ENCODE measurements around the gene CDC42.
"Not testable (repeated sequence)": the region's sequence is repeated elsewhere in the genome, so short reads cannot be mapped to it uniquely, and the experiment has no call there.

Gene CDC42

DNA sequence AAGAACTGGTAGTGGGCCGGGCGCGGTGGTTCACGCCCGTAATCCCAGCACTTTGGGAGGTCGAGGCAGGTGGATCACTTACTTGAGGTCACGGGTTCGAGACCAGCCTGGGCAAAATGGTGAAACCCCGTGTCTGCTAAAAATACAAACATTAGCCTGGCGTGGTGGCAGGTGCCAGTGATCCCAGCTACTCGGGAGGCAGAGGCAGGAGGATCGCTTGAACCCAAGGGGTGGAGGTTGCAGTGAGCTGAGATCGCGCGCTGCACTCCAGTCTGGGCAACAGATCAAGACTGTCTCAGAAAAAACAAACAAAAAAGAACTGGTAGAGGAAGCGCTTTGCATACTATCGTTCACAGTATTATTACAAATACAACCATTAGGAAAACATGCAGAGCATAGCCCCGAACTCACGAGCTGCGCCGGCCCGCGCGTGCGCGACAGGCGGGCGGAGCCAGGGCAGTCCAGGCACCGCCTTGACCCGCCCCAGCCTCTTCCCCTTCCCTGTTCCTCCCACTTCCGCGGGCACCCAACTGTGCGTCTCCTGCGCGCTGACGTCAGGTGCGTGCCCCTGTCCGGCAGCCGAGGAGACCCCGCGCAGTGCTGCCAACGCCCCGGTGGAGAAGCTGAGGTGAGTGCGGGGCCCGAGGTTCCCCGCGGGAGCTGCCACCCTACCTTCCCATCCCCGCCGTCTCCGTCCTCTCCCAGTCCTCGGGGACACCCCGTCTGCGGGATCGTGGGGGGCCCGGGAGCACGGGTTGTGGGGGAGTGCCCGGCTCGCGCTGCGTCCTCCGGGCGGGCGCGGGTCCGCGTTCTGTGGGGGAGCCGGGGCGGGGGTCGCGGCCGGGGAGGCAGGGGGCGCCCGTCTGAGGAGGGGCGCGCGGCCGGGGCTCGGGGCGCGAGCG, at the start of gene CDC42:
Gene CDC42, plus strand, starts transcription at position 595 of the 902 bp plus-strand sequence. CDS start 25,770 bp downstream, outside the sequence.
- peak; percentile 81 for DNase-seq (ENCODE audit: low spot score)

DNA sequence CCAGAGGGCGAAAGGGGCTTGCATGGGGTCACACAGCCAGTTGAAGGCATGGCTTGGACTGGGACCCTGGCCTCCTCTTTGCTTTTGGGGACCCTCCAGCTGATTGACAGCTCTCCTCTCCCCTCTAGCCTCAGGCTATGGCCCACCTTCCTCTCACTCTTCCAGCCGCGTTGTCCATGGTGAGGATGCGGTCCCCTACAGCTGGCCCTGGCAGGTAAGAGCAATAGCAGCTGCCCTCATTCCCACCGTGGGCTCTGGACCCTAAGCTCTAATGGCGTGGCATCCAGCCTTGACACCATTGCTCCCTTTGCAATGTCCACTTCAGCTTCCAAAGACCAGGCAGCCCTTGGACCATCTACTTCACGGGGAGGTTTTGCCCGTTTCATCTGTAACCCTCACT, 49.6 kb upstream of the CDC42 start:
- DNase-seq (ENCODE audit: low spot score), result not testable (repeated sequence)

DNA sequence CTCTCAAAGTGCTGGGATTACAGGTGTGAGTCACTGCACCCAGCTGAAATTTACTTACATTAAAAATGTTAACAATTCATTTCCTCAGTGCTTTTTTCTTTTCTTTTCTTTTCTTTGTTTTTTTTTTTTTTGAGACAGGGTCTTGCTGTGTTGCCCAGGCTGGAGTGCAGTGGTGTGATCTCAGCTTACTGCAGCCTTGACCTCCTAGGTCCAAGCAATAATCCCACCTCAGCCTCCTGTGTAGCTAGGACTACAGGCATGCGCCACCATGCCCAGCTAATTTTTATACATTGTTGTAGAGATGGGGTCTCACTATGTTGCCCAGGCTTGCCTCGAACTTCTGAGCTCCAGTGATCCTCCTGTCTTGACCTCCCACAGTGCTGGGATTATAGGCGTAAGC, 48.5 kb upstream of the CDC42 start:
- DNase-seq (ENCODE audit: low spot score), result not testable (repeated sequence)

DNA sequence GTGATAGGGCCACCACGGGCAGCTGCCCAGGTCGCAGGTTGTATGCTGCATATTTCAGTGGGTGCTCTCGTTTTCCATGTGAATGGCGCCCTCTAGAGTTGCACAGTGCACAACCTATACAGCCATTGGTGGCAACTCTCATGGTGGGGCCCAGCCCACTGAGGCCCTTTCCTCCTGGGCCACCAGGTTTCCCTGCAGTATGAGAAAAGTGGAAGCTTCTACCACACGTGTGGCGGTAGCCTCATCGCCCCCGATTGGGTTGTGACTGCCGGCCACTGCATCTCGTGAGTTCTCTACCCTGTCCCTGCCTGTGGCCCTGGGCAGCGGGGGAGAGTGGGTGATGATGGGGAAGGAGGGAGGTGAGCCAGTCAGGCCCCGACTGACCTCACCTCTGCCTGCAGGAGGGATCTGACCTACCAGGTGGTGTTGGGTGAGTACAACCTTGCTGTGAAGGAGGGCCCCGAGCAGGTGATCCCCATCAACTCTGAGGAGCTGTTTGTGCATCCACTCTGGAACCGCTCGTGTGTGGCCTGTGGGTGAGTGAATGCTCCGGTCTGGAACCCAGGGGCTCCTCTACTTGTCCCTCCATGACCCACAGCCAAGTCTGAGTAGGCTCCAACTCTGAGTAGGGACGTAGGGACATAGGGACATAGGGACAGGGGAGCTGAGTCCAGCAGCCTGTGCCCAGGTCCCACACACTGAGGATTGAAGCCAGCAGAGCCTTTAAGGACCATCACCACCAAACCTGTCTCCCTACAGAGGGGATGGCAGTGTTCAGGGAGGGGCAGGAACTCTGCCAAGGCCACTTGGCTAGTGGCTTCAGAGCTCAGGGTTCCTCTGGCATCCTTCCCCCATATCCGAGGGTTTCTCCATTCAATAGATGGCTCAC, 47.0 kb upstream of the CDC42 start:
- DNase-seq (ENCODE audit: low spot score), result not testable (repeated sequence)

DNA sequence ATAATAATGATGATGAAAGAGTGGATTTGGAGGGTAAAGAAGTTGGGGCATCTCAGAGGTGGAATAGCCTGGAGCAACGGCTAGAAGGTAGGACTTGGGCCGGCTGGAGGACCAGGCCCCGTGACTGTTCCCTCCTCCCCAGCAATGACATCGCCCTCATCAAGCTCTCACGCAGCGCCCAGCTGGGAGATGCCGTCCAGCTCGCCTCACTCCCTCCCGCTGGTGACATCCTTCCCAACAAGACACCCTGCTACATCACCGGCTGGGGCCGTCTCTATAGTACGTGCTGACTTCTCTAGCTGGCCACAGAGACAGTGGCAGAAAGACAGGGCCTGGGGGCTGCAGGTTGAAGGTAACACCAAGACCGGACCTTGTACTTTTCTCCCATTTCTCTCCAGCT, 45.8 kb upstream of the CDC42 start:
- DNase-seq (ENCODE audit: low spot score), result not testable (repeated sequence)

DNA sequence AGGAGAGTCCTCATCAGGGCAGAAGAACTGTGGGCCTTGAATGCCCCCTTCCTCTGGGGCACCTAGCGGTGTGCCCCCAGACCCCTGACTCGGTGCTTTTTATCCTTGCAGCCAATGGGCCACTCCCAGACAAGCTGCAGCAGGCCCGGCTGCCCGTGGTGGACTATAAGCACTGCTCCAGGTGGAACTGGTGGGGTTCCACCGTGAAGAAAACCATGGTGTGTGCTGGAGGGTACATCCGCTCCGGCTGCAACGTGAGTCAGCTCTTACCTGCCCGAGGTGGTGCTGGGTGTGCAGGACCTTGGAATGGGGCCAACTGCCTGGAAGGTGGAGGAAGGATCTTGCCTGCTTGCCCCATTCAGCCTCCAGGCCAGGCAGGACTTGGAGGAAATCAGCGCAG, 45.2 kb upstream of the CDC42 start:
- not testable (repeated sequence) for DNase-seq (ENCODE audit: low spot score)

DNA sequence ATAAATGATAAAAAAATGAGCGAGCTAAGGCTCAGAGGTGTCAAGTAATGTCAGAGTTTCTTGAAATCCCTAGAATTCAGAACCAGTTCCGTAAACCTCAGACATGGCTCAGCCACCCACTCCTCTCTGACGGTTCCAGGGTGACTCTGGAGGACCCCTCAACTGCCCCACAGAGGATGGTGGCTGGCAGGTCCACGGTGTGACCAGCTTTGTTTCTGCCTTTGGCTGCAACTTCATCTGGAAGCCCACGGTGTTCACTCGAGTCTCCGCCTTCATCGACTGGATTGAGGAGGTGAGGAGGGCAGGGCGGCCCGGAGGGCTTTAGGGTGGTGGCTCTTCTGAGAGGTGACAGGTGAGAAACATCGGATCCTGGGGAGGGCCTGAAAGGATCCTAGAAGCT, 42.9 kb upstream of the CDC42 start:
- DNase-seq (ENCODE audit: low spot score), result not testable (repeated sequence)

DNA sequence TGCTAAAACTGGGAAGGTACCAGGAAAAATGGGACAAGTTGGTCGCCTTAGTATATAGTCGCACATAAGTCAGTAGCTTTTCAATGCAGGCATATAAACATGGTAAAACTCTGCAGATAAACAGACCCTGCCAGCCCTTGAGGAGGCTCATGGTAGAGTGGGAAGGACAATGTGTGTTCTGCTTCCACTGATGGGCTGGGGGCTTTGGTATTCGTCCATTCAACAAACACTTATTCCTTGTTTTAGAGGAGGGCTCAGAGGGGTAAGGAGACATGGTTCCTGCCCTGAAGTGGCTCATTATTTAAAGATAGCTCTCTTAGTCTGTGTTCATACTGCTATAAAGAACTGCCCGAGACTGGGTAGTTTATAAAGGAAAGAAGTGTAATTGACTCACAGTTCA, 39.8 kb upstream of the CDC42 start:
- DNase-seq (ENCODE audit: low spot score), result not testable (repeated sequence)

DNA sequence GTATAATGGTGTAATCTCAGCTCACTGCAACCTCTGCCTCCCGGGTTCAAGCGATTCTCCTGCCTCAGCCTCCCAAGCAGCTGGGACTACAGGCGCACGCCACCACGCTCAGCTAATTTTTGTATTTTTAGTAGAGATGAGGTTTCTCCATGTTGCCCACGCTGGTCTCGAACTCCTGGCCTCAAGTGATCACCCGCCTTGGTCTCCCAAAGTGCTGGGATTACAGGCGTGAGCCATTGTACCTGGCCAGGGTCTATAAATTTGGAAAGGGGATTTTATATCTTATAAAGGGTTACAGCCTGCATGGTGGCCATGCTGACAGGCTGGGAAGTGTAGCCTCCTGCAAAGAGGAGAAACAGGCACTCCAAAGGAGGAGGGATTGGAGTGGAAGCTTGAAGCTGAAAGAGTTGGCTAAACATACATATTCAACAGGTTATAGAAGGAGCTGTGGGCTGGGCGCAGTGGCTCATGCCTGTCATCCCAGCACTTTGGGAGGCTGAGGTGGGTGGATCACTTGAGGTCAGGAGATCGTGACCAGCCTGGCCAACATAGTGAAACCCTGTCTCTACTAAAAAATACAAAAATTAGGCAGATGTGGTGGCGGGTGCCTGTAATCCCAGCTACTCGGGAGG, 37.8 kb upstream of the CDC42 start:
- not testable (repeated sequence) for DNase-seq (ENCODE audit: low spot score)

DNA sequence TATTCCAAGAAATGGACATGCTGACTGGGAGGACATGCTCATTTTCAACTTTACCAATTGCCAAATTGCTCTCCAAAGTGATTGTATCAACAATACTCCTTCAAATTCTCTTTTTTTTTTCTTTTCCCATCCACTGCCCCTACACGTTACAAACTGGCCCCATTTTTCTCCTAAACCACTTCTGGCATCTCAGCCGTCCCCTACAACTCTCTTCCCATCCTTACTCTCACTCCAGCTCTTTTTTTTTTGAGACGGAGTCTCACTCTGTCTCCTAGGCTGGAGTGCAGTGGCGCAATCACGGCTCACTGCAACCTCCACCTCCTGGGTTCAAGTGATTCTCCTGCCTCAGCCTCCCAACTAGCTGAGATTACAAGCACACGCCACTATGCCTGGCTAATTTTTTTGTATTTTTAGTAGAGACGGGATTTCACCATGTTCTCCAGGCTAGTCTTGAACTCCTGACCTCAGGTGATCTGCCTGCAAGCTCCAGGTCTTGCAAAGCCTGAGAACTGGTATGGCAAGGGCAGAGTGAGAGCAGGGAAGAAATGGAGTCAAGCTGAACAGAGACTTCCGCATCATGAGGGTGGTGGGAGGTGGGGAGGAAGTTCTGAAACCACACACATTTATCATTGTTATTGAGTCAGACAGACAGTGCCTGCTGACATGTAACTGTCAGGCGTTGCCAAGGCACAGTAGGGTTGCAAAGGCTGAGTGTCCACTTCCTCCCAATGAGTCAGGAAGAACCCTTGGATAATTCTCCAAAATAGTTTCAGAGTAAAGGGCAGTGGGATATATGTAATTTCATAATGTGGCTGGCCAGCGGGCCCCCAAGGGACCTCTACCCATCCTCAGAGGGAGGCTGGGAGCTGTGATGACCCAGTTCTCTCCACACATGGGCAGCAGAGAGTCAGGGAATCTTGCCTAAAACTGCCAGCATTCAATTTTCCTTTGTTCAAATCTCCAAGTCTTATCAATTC, 33.6 kb upstream of the CDC42 start:
- no peak for DNase-seq (ENCODE audit: low spot score)

DNA sequence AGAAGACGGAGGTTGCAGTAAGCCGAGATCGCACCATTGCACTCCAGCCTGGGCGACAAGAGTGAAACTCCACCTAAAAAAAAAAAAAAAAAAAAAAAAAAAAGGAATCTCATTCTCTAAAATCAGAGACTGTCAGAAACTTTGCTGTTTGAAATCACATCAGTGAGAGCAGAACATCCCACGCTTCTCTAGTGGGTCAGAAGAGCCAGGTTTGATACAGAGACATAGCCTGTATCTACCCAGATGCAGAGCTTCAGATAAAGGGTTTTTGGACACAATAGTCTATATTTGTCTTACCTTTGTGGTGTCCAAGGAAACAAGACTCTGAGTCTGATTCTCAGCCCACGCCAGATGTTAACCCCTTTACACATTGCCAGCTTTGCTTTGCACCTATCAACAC, 31.4 kb upstream of the CDC42 start:
- no peak for DNase-seq (ENCODE audit: low spot score)

DNA sequence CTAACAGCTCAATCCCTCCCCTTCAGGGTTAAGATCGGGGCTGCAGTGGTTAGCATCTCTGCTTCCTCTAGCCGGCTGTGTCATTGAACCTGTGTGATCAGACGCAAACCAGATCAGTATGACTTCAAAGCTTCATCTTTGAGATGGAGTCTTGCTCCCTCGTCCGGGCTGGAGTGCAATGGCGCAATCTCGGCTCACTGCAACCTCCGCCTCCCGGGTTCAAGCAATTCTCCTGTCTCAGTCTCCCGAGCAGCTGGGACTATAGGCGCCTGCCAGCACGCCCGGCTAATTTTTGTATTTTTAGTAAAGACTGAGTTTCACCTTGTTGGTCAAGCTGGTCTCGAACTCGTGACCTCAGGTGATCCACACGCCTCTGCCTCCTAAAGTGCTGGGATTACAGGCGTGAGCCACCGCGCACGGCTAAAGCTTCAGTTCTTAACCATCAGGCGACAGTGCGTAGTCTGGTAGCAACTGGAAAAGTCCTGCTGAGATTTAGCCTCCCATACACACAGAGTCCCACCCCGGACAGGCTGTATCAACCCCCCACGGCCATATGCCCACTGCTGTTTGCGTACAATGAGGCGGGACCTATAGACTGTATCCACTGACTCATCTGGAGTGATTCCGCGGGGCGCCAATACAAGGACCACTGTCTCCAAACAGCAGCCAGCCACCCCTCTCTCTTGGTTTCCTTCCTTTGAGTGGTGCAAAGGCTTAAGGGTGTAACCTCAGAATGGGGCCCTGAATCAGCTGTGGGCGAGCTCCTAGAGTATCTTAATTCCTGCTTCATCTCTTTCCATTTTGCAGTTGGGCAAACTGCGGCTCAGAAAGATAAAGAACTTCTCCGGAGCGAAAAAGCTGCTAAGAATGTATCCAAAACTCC, 27.8 kb upstream of the CDC42 start:
- DNase-seq (ENCODE audit: low spot score), result no peak

DNA sequence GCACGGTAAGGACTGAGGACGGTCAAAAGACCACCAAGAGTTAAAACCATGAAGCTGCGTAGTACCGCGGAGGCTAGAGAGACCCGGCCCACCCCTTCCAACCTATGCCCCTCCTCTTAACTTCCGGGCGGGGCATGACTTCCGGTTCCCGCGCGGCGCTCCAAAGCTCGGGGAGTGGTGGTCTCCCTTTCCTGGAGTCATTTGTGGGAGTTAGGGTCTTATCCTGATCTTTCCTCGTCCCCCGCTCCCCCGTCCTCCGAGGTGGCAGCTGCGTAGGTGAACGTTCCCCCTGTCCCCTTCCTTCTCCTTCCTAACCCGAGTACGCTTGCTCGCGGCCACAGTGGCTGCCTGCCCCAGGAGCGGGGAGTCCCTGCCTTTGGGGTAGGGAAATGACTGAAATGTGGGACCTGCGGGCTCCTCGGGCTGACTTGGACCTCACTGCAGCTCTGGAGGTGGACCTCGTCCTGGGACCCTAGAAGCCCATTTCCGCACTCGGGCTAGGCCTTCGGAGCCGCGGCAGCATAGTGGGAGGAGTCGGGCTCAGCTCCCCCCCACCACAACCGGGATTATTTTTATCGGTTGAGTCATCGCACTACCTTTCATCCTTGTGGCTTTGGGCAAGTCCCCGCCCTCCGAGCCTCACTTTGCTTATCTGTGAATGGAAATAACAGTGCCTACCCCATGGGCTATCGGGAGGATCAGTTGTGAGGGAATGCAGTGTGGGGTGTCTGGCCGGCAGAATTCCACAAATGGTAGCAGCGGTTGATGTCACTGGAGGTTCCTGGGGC, 26.9 kb upstream of the CDC42 start:
- peak; percentile 63 for DNase-seq (ENCODE audit: low spot score)

DNA sequence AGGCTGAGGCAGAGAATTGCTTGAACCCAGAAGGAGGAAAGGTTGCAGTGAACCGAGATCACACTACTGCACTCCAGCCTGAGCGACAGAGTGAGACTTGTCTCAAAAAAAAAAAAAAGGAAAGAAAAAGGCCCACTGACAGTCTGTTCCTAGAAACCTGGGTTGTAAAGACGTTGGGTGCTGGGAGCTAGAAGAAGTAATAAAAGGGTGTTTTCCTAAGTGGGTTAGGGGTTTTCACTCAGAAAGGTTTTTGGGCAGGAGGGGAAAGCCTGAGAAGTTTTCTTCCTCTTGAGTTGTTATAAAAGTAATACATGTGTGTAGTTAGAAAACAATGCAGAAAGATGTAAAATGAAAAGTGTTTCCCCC, 25.6 kb upstream of the CDC42 start:
- DNase-seq (ENCODE audit: low spot score), result no peak

DNA sequence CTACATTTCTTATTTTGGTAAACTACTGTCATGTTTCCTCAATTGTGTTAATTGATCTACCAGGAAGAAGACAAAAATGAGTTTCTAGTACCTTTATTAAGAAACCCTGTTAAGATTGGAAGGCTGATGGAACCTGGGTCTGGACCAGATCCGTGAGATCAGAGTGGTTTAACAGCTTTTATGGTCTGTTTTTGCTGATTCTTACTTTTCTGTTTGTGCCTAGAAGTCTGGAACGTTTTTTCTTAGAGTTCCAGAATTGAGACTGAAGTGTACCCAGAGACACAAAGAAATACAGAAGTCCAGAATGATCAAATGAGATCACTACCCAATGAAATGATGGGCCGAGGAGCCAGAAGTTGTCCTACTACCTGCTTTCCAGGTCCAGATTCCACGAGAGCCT, 22.5 kb upstream of the CDC42 start:
- DNase-seq (ENCODE audit: low spot score), result no peak

DNA sequence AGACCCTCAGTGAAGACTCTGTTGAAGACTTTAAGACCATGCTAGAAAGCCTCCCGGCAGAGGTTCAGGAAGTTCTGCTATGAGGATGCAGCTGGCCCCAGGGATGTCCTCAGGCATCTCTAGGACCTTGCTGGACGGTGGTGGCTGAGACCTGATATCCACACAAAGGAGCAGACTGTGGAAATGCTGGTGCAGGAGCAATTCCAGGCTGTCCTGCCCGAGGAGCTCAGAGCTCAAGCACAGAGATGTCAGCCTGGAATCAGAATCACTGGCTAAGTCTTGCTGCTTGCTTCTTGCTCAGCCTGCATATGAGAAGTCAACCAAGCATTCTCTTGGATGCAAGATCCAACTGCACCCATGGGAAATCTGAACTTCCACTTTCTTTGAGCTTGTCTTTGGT, 22.0 kb upstream of the CDC42 start:
- no peak for DNase-seq (ENCODE audit: low spot score)

DNA sequence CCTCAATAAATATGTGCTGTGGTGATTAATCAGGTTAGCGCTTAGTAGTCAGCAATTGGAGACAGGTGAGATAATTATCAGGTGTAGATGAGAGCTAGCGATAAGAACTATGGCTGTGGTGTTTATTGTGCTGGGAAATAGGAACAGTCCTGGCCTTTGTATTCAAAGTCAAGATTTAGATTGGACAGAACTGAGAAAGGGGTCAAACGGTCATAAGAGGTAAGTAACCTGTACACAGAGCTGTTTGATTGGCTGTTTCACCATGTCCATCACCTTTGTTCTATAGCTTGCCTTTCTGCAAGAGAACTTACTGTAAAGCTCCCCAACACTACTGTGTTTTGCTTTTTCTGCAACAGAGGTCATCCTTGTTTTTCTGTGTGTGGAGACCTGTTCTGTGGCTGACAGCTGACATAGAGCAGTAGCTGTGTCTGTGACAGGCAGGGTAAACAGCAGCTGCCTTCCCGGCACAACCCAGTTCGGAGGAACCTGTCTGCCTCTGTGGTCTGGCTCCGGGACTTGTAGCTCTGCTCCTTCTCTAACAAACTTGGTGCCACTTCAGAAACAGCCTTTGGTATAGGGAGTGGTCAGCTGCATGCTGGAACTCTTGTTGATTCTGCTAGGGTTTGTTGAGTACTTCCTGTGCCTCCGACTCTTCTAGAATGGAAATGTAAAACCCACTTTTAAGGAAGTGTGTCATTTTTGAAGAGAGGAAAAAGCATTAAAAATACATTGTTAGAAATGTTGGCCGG, 21.1 kb upstream of the CDC42 start:
- no peak for DNase-seq (ENCODE audit: low spot score)

DNA sequence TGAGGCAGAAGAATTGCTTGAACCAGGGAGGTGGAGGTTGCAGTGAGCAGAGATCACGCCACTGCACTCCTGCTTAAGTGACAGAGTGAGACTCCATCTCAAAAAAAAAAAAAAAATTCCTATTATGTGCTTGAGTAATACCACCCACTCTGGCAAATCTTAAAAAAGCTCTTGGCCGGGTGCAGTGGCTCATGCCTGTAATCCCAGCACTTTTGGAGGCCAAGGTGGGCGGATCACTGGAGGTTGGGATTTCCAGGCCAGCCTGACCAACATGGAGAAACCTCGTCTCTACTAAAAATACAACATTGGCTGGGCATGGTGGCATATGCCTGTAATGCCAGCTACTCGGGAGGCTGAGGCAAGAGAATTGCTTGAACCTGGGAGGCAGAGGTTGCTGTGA, 17.7 kb upstream of the CDC42 start:
- DNase-seq (ENCODE audit: low spot score), result not testable (repeated sequence)

DNA sequence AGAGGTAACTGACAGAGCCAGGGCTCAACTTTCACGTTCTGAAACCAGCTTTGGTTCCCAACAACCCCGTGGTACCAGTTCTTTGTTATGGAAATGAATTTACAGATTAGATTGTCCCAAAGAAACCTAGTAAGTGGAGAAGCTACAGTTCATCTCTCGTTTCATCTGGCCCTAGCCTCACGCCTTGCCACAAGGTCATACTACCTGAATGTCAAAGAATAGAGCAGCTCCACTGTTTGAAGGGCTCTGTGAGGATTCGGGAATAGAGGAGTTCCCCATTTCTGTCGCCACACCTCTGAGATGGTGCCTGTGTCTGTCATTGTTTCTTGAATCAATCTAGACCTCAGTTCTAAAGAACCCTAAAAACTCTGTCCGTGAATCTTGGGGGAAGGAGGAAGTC, 15.0 kb upstream of the CDC42 start:
- no peak for DNase-seq (ENCODE audit: low spot score)

All from HuH-7.5 (cell line).